Colon (tissue), 2 donors: Measurements from ENCODE around the gene BHMT2.

ENCODE experiments used
- FAIRE-seq: peaks from 2 replicates; lab custom pipeline; 2012; peaks lifted over from hg19 to GRCh38; lab: Jason Lieb, UNC
- donor health status: control.
- donor health status: control.

BHMT2 gene

DNA sequence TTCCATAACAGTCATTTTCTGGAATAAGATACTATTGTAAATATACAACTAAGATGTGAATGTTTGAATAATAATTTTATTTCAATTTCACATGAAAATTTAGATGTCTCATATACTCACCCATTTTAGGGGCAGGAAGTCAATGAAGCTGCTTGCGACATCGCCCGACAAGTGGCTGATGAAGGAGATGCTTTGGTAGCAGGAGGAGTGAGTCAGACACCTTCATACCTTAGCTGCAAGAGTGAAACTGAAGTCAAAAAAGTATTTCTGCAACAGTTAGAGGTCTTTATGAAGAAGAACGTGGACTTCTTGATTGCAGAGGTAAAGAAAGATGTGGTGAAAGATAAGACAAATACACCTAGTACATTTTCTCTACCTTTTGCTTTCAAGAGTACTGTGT, 50.7 kb downstream of the BHMT2 start:
- FAIRE-seq: no peak

DNA sequence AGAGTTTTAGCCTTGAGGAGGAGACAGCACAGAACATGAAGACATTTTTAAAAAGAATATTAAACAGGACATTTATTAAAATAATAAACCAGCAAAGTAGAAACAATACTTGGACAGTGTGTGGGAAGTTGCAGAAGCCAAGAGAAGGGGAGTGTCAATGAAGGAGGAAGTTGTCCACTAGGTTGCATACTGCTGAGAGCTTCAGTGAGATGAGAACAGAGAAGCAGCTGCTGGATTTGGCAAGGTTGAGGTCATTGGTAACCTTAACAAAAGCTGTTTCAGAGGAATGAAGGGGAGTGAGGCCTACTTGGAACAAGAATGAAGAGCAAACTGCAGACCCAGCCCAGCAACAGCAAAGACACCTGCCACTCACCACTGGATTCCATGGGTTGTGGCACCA, 53.4 kb downstream of the BHMT2 start:
- no peak for FAIRE-seq

DNA sequence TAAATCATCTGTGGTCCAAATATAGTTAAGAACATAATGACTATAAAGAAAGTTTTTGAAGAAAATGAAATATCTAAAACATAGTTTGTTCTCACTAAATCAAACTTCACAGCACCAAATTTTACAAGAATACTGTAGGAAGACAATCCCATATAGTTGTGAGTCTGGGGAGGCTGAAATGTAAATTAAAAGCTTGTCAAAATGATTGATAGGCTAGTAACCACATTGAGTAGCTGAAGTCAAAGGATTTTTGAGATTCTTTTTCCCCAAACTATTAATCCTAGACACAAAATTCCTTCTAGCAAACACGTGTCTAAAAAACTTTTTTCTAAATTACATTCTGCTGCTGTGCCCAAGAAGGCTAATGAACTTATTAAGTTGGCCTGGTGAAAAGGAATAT, 55.0 kb downstream of the BHMT2 start:
- no peak for FAIRE-seq

DNA sequence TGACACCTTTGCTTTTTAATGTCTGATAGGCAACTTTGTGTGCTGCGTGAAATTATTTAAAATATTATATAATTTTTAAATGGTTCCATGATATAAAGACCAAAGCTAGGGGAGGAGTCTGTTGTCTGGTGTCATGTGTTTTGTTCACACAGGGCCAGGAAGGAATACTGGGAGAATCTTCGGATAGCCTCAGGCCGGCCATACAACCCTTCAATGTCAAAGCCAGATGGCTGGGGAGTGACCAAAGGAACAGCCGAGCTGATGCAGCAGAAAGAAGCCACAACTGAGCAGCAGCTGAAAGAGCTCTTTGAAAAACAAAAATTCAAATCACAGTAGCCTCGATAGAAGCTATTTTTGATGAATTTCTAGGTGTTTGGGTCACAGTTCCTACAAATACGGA, 61.2 kb downstream of the BHMT2 start:
- FAIRE-seq: no peak

DNA sequence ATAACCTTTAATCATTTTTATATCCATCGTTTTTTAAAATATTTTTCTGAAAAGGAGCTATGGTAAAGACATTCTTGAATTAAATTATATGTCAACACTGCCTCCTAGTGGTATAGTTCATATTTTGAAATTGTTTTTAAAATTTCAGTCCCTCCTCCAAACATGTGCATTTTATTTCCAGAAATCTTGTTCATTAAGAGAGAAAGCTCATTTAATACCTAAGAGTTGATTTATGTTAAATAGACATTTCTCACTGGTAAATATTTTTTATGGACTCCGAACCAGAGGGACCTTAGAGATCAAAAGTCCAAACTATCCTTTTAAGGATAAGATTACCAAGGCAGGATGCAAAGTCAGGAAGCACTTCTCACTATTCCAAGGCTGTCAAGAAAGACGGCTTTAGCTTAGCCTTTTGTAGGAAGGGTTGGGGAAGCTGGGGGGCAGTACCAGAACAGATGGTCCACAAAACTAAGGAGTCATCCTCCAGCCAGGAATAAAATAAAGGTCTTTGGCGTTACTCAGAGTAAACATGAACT, 63.6 kb downstream of the BHMT2 start:
- FAIRE-seq: peak; percentile 78

DNA sequence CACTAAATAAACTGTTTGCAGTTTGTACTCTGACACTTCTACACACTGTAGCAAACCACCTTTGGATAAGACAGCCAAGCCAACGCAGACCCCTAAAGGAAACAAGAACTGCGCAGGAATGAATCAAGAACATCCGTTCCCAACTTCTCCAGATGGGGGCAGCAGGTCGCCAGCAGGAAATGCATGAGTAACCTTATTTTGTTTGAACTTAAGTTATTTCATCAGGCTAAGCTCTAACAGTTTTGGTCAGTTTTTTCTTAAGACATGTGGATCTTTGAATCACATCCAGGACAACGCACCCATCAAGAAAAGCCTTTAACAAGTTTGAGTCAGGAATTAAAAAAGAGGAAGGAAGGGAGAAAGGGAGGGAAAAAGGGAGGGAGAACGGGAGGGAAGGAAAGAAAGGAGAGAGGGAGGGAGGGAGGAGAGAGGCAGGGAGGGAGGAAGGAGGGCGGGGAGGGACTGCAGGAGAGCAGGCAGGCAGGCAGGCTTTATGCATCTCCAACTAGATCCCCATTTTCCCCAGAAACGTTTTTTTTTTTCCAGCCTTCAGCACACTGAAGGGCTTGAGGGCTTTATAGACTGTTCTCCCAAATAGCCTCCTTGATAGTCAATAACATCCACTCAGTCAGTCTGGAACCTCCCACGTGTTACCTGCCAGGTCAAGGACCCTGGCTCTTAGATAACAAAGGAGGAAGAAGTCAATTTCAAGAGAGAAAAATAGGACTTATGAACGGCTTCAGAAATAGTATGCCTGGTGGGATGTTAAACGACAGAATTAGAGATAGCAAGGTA, 64.3 kb downstream of the BHMT2 start:
- FAIRE-seq: no peak

DNA sequence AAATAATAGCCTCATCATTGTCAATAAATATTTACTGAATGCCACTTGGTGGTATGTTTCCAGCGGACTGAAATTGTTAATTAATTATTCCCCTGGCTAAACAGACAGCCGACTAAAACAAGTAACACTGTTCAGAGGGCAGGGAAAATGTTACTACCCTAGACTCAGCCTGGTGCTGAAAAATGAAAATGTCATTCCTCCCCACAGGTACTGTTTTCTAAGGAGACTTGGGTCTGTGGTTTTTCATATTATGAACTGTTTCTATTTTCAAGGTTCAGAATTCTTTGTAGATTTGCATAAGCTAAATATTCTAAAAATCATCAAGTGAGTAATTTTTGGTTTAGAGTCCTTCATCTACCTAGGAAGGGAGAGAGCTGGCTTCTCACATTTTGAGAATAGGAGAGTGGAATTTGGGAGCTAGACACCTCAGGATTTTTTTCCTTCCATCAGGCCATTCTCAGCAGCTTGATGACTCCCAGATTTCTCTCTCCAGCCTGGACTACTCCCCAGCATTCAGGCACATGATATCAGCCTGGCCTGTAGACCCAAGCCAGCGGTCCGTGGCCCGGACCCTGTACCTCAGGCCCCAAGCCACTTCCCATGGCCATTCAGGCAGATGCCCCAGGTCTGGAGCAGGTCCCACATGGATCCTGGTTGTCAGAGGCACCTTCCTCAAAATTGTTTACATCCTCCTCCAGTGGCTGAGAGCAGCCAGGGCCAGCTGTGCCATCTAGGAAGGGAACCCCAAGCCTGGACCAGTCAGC, 66.4 kb downstream of the BHMT2 start:
- FAIRE-seq: no peak

DNA sequence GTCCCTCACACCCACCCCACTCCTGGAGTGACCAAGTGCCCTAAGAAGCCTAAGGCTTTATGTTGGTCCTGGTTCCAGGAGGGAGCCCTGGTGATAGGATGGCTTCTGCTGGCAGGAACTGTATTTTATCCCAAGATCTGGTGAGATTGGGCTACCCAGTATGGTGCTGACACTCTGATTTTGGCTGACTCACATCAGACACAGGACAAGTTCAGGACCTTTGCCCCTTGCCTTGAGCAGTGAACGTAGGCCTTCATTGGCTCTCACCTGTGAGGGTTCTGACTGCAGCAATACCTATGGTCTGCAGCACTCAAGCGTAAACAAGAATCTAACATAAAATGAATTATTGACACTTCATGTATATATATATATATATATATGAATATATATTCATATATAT, 67.1 kb downstream of the BHMT2 start:
- FAIRE-seq: no peak
